OCI-LY7 (cell line): ENCODE measurements around the gene HTT.

Source experiments
- EZH2phosphoT487 ChIP-seq: fragments of 200-600 bp; sonication (generic); IDR thresholded peaks from 2 replicates; pipeline ENCODE4 v1.6.1; 2018; ENCODE audit warnings: low read depth, borderline replicate concordance, mild to moderate bottlenecking, mixed run types, antibody characterized with exemption, low read length, moderate library complexity, mixed read lengths
- TF ChIP-seq, protein P1 (sequence below): fragments of 200-600 bp; sonication (generic); conservative IDR thresholded peaks from 2 replicates; pipeline ENCODE4 v1.5.1; 2014; ENCODE audit warnings: mild to moderate bottlenecking, antibody characterized with exemption, low read length, moderate library complexity, mixed read lengths

DNA sequence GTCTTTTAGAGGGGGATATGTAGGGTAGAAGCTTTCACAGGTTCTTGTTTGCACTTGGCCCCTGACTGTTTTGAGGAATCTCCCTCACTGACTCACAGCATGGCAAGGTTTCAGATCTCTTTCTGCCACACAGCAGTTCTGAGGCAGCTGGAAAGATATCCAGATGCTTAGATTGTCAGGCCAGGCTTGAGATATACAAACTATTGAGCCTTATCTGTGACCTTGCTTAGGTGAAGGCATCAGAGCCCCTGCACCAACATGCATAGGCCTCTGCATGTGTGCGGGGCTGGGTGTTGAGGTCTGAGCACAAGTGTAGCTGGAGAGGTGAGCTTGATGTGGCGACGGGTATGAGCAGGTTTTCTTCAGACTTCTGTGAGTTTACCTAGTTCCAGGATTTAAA, 93.5 kb downstream of the HTT start:
- TF ChIP-seq, protein P1, sequence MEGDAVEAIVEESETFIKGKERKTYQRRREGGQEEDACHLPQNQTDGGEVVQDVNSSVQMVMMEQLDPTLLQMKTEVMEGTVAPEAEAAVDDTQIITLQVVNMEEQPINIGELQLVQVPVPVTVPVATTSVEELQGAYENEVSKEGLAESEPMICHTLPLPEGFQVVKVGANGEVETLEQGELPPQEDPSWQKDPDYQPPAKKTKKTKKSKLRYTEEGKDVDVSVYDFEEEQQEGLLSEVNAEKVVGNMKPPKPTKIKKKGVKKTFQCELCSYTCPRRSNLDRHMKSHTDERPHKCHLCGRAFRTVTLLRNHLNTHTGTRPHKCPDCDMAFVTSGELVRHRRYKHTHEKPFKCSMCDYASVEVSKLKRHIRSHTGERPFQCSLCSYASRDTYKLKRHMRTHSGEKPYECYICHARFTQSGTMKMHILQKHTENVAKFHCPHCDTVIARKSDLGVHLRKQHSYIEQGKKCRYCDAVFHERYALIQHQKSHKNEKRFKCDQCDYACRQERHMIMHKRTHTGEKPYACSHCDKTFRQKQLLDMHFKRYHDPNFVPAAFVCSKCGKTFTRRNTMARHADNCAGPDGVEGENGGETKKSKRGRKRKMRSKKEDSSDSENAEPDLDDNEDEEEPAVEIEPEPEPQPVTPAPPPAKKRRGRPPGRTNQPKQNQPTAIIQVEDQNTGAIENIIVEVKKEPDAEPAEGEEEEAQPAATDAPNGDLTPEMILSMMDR = no peak
- TF ChIP-seq EZH2phosphoT487 = no peak
